SHP77 (cell line): ENCODE results near the gene TMEM62.

Experiments
- DNase-seq, 2 experiments: peaks; one replicate each; lab custom pipeline; 2025; lab: John Stamatoyannopoulos, UW

Gene TMEM62

GRCh38 chr15:43232289-43232874, 99.0 kb downstream of the TMEM62 start:
- no peak for DNase-seq
